Stimulated activated CD4-positive, alpha-beta T cell treated with anti-CD3 and anti-CD28 coated beads, Interleukin-15, amount 100 ng/mL, for 48 hours (primary cell): ENCODE data around the gene CYFIP1.

Source experiments
- DNase-seq, 2 donors: peaks; one replicate each; pipeline ENCODE4 v3.0.0-alpha.2; 2020; ENCODE audit warnings: low read depth in 2 of 2

CYFIP1 gene

GRCh38 chr15:22918056-22918455 is 62.1 kb downstream of the CYFIP1 start:
- no peak for DNase-seq

GRCh38 chr15:22917556-22917955 is 62.6 kb downstream of the CYFIP1 start:
- no peak for DNase-seq

- DNase-seq, result no peak
These were observed 63.4 kb downstream of the CYFIP1 start for GRCh38 chr15:22916606-22917350.

GRCh38 chr15:22915866-22916515 is 64.2 kb downstream of the CYFIP1 start:
- DNase-seq, result no peak

GRCh38 chr15:22913646-22914380 is 66.4 kb downstream of the CYFIP1 start:
- DNase-seq, result no peak

- DNase-seq, result no peak
These were observed 67.9 kb downstream of the CYFIP1 start for GRCh38 chr15:22912256-22912655.

GRCh38 chr15:22911306-22911705 is 68.9 kb downstream of the CYFIP1 start:
- DNase-seq, result no peak

- no peak for DNase-seq
These were observed 71.3 kb downstream of the CYFIP1 start for GRCh38 chr15:22908830-22909229.

GRCh38 chr15:22907161-22907950 is 72.8 kb downstream of the CYFIP1 start:
- no peak for DNase-seq

GRCh38 chr15:22904736-22905135 is 75.4 kb downstream of the CYFIP1 start:
- no peak for DNase-seq

- DNase-seq, result no peak
These were observed 76.1 kb downstream of the CYFIP1 start for GRCh38 chr15:22903961-22904534.

GRCh38 chr15:22903427-22903826 is 76.7 kb downstream of the CYFIP1 start:
- no peak for DNase-seq

GRCh38 chr15:22902981-22903380 is 77.2 kb downstream of the CYFIP1 start:
- DNase-seq, result no peak

GRCh38 chr15:22902578-22902977 is 77.6 kb downstream of the CYFIP1 start:
- DNase-seq, result no peak

- no peak for DNase-seq
These were observed 78.1 kb downstream of the CYFIP1 start for GRCh38 chr15:22902046-22902445.

- DNase-seq, result peak; percentile 13 to 44
These were observed 84.5 kb downstream of the CYFIP1 start for GRCh38 chr15:22895465-22896190.

- no peak for DNase-seq
These were observed 86.3 kb downstream of the CYFIP1 start for GRCh38 chr15:22893881-22894280.

GRCh38 chr15:22893081-22893480 is 87.1 kb downstream of the CYFIP1 start:
- no peak for DNase-seq

GRCh38 chr15:22892333-22892732 is 87.8 kb downstream of the CYFIP1 start:
- no peak for DNase-seq

GRCh38 chr15:22891426-22892210 is 88.5 kb downstream of the CYFIP1 start:
- DNase-seq, result no peak
